PFSK-1 (cell line): ENCODE measurements around the gene VPS13D.

Experiments used
- FOXP2 ChIP-seq: optimal IDR thresholded peaks from 2 replicates; pipeline ENCODE3; 2011; ENCODE audit warnings: borderline replicate concordance, control low read depth, inconsistent platforms; ENCODE audit not compliant: insufficient read depth; ENCODE audit errors: extremely low read length, extremely low read depth
- POLR2AphosphoS5 ChIP-seq: IDR thresholded peaks from 2 replicates; pipeline ENCODE4 v1.6.1; 2012; ENCODE audit warnings: low read depth, mild to moderate bottlenecking, control low read depth, low read length, moderate library complexity
- REST ChIP-seq, 2 experiments: IDR thresholded peaks; 2 replicates each; pipeline versions ENCODE4 v1.6.1 to v1.8.0; 2011 to 2012; ENCODE audit warnings: low read depth in 2 of 2, low read length in 2 of 2, control low read depth in 1 of 2, inconsistent platforms in 1 of 2, mild to moderate bottlenecking in 1 of 2, moderate library complexity in 1 of 2; ENCODE audit not compliant: insufficient read depth in 1 of 2
- SIN3A ChIP-seq: IDR thresholded peaks from 2 replicates; pipeline ENCODE4 v1.6.1; 2012; ENCODE audit warnings: mild to moderate bottlenecking, low read length, moderate library complexity, borderline replicate concordance; ENCODE audit not compliant: insufficient read depth
- TAF1 ChIP-seq: IDR thresholded peaks from 2 replicates; pipeline ENCODE4 v1.6.1; 2012; ENCODE audit warnings: low read length, control low read depth, borderline replicate concordance; ENCODE audit not compliant: insufficient read depth

VPS13D gene

GRCh38 chr1:12272770-12273169 is 42.9 kb downstream of the VPS13D start:
- TF ChIP-seq REST (IDR thresholded peaks at IDR 0.05; ENCODE audit: insufficient read depth in 1 of 2, low read depth in 2 of 2, low read length in 2 of 2) = no peak
- no peak for TF ChIP-seq FOXP2
- TF ChIP-seq POLR2AphosphoS5 = no peak
- no peak for TF ChIP-seq TAF1
- TF ChIP-seq SIN3A = no peak

GRCh38 chr1:12275370-12275769 is 45.5 kb downstream of the VPS13D start:
- TF ChIP-seq REST (IDR thresholded peaks at IDR 0.05; ENCODE audit: insufficient read depth in 1 of 2, low read depth in 2 of 2, low read length in 2 of 2) = no peak
- TF ChIP-seq TAF1 = no peak
- TF ChIP-seq POLR2AphosphoS5 = no peak
- TF ChIP-seq FOXP2 = no peak
- TF ChIP-seq SIN3A = no peak

GRCh38 chr1:12276225-12276624 is 46.4 kb downstream of the VPS13D start:
- TF ChIP-seq POLR2AphosphoS5 = no peak
- TF ChIP-seq FOXP2 = no peak
- TF ChIP-seq TAF1 = no peak
- no peak for TF ChIP-seq REST (IDR thresholded peaks at IDR 0.05; ENCODE audit: insufficient read depth in 1 of 2, low read depth in 2 of 2, low read length in 2 of 2)
- no peak for TF ChIP-seq SIN3A

GRCh38 chr1:12279003-12279402 is 49.2 kb downstream of the VPS13D start:
- TF ChIP-seq SIN3A (no peak), REST (IDR thresholded peaks at IDR 0.05; ENCODE audit: insufficient read depth in 1 of 2, low read depth in 2 of 2, low read length in 2 of 2) (no peak), FOXP2 (no peak), TAF1 (no peak), POLR2AphosphoS5 (no peak)
